BJ (cell line): ENCODE data around the gene TRIP12. TPM values are rescaled to one million over a fixed set of nuclear protein-coding genes. Genes with fewer than 3 reads are reported as not detected.

Experiments used
- CTCF ChIA-PET: fragments of 350-600 bp; formaldehyde crosslinking; extraction: SDS; loops from one replicate; lab custom pipeline; 2021; ENCODE audit warnings: antibody characterized with exemption, inconsistent platforms; lab: Yijun Ruan, JAX
- POLR2A ChIA-PET: fragments of 300-600 bp; sonication (Branson Sonifier 250); formaldehyde crosslinking; extraction: SDS; loops from one replicate; lab custom pipeline; 2021; ENCODE audit warnings: antibody characterized with exemption; lab: Charles Lee
- DNase-seq: peaks from one replicate; pipeline ENCODE4 v3.0.0-alpha.2; 2011; ENCODE audit warnings: low read depth
- H3K27me3 ChIP-seq: 2 replicates; pipeline ENCODE4 v1.6.0; 2011; ENCODE audit warnings: low read length; ENCODE audit not compliant: control insufficient read depth, insufficient read depth
- H3K36me3 ChIP-seq: 2 replicates; pipeline ENCODE4 v1.5.1; 2011; ENCODE audit warnings: low read length; ENCODE audit not compliant: control insufficient read depth, insufficient read depth
- H3K4me3 ChIP-seq: 2 replicates; pipeline ENCODE4 v1.5.1; 2011; ENCODE audit warnings: low read depth, mild to moderate bottlenecking, control low read depth, low read length
- polyA plus RNA-seq: library from polyadenylated mRNA; depleted of rRNA; stranded (reverse); fragments of >200 nt; gene quantifications from 2 replicates; pipeline ENCODE4 v1.2.3, GENCODE V29; 2011
- TF ChIP-seq, protein P1 (sequence below): IDR thresholded peaks from 2 replicates; pipeline ENCODE4 v1.5.1; 2011; ENCODE audit warnings: low read depth, mild to moderate bottlenecking, control low read depth, inconsistent platforms, low read length, moderate library complexity; ENCODE audit not compliant: insufficient read depth

The TRIP12 gene
- polyA plus RNA-seq, 1 experiment, result 92.6 TPM

- DNase-seq, result no peak
- Histone ChIP-seq H3K36me3 (peaks cover 4% of the 10 kb centered on the region), H3K4me3 (no peak overlapping the region), H3K27me3 (no peaks in the 10 kb centered on the region)
- TF ChIP-seq, protein P1, sequence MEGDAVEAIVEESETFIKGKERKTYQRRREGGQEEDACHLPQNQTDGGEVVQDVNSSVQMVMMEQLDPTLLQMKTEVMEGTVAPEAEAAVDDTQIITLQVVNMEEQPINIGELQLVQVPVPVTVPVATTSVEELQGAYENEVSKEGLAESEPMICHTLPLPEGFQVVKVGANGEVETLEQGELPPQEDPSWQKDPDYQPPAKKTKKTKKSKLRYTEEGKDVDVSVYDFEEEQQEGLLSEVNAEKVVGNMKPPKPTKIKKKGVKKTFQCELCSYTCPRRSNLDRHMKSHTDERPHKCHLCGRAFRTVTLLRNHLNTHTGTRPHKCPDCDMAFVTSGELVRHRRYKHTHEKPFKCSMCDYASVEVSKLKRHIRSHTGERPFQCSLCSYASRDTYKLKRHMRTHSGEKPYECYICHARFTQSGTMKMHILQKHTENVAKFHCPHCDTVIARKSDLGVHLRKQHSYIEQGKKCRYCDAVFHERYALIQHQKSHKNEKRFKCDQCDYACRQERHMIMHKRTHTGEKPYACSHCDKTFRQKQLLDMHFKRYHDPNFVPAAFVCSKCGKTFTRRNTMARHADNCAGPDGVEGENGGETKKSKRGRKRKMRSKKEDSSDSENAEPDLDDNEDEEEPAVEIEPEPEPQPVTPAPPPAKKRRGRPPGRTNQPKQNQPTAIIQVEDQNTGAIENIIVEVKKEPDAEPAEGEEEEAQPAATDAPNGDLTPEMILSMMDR, result peak; percentile 86
- ChIA-PET POLR2A (no interaction called here), CTCF (interaction anchor here (0.6 to 3.1 kb wide), 24 partner anchors 8 to 380 kb away, joined by 3 to 14 read pairs (median 4); no protein-coding TSS in a partner anchor)
These were observed 140.7 kb downstream of the TRIP12 start for GRCh38 chr2:229780856-229781773.

DNA sequence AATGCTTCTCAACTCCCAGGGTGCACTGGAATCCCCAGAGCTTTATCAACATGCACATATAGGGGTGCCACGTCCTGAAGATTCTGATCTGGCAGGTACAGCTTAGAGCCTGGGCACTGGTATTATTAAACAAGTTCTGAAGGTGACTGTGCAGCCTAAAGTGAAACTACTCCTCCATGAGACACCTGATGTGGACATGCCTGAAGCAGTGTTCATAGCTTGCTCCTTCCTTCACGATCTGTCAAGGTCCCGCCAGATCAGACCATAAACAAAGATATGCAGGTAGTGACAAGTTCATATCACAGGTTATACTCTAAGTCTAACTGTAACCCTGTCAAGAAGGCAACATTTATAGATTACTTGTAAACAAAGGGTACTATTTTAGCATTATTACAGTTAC lies 142.2 kb downstream of the TRIP12 start:
- H3K36me3 ChIP-seq, result peaks cover 6% of the 10 kb centered on the region
- H3K4me3 ChIP-seq, result no peak overlapping the region
- CTCF ChIA-PET, result interaction anchor here (0.9 to 2.2 kb wide), 7 partner anchors 10 to 380 kb away, joined by 3 to 8 read pairs (median 5); no protein-coding TSS in a partner anchor
- no peaks in the 10 kb centered on the region for H3K27me3 ChIP-seq
- no peak for DNase-seq
- POLR2A ChIA-PET, result no interaction called here
- TF ChIP-seq, protein P1, result no peak

- peaks cover 8% of the 10 kb centered on the region for H3K36me3 ChIP-seq
- TF ChIP-seq, protein P1, result no peak
- CTCF ChIA-PET, result interaction anchor here (1.5 kb wide), 1 partner anchor 14 kb away, joined by 4 read pairs; no protein-coding TSS in a partner anchor
These were observed 144.1 kb downstream of the TRIP12 start for GRCh38 chr2:229777716-229778115.

GRCh38 chr2:229775614-229776313 lies 146.0 kb downstream of the TRIP12 start:
- TF ChIP-seq, protein P1, result no peak
- Histone ChIP-seq H3K4me3 (no peak overlapping the region), H3K27me3 (no peaks in the 10 kb centered on the region), H3K36me3 (peaks cover 10% of the 10 kb centered on the region)
- no peak for DNase-seq
- CTCF ChIA-PET, result interaction anchor here (1.3 kb wide), 1 partner anchor 14 kb away, joined by 3 read pairs; no protein-coding TSS in a partner anchor
- POLR2A ChIA-PET, result no interaction called here

More at GRCh38 chr2:229777716-229778115, 144.1 kb downstream of the TRIP12 start:
- POLR2A ChIA-PET, result no interaction called here
- H3K4me3 ChIP-seq, result no peak overlapping the region
- no peaks in the 10 kb centered on the region for H3K27me3 ChIP-seq
- DNase-seq, result no peak

GRCh38 chr2:229774237-229774636 lies 147.6 kb downstream of the TRIP12 start:
- no peak for DNase-seq
- ChIA-PET CTCF (no interaction called here), POLR2A (no interaction called here)
- Histone ChIP-seq H3K27me3 (no peaks in the 10 kb centered on the region), H3K36me3 (peaks cover 10% of the 10 kb centered on the region), H3K4me3 (no peak overlapping the region)
- TF ChIP-seq, protein P1, result no peak
